Caco-2 (cell line): ENCODE data around the gene NAPA. TPM values are rescaled to one million over a fixed set of nuclear protein-coding genes. Genes with fewer than 3 reads are reported as not detected.

ENCODE experiments used
- BruUV-seq: library from RNA; stranded (reverse); fragments of 400-500 nt; replicated peaks from 2 replicates; lab custom pipeline; 2021; lab: Mats Ljungman, UMichigan
- CTCF ChIA-PET: fragments of 300-600 bp; sonication (Branson Sonifier 250); formaldehyde crosslinking; loops from one replicate; lab custom pipeline; 2022; ENCODE audit warnings: antibody characterized with exemption; lab: Charles Lee
- POLR2A ChIA-PET: fragments of 300-600 bp; sonication (Branson Sonifier 250); formaldehyde crosslinking; loops from one replicate; lab custom pipeline; 2022; ENCODE audit warnings: antibody characterized with exemption; lab: Charles Lee
- DNase-seq, 2 experiments: peaks; one replicate each; pipeline versions ENCODE4 v3.0.0 to v3.0.0-alpha.2; 2020 to 2022
- H3K27me3 ChIP-seq: replicated peaks from 2 replicates; pipeline ENCODE4 v1.6.0; 2011; ENCODE audit warnings: low read length; ENCODE audit not compliant: control insufficient read depth, insufficient read depth
- H3K36me3 ChIP-seq: 2 replicates; pipeline ENCODE4 v1.5.1; 2011; ENCODE audit warnings: low read length; ENCODE audit not compliant: control insufficient read depth, insufficient read depth
- H3K4me1 ChIP-seq: fragments of 250-450 bp; sonication (Bioruptor Pico); 2 replicates; pipeline ENCODE4 v1.5.1; 2020; ENCODE audit warnings: mild to moderate bottlenecking
- H3K4me3 ChIP-seq: 2 replicates; pipeline ENCODE4 v1.5.1; 2011; ENCODE audit warnings: low read depth, mild to moderate bottlenecking, control low read depth, low read length
- H3K9me3 ChIP-seq: fragments of 250-450 bp; sonication (Bioruptor Pico); 2 replicates; pipeline ENCODE4 v1.5.1; 2020; ENCODE audit warnings: mild to moderate bottlenecking, moderate library complexity
- H3K27ac Mint-ChIP-seq: one replicate; pipeline ENCODE4 v1.8.0; 2022; ENCODE audit warnings: mixed read lengths; ENCODE audit not compliant: unreplicated experiment
- H3K27me3 Mint-ChIP-seq: one replicate; pipeline ENCODE4 v1.8.0; 2022; ENCODE audit warnings: mixed read lengths; ENCODE audit not compliant: insufficient read depth, unreplicated experiment
- H3K36me3 Mint-ChIP-seq: one replicate; pipeline ENCODE4 v1.8.0; 2022; ENCODE audit warnings: mild to moderate bottlenecking, mixed read lengths; ENCODE audit not compliant: insufficient read depth, unreplicated experiment
- H3K4me1 Mint-ChIP-seq: one replicate; pipeline ENCODE4 v1.8.0; 2022; ENCODE audit warnings: low read depth, mixed read lengths; ENCODE audit not compliant: unreplicated experiment
- H3K4me3 Mint-ChIP-seq: one replicate; pipeline ENCODE4 v1.8.0; 2022; ENCODE audit warnings: mild to moderate bottlenecking, moderate library complexity, mixed read lengths; ENCODE audit not compliant: unreplicated experiment
- H3K9me3 Mint-ChIP-seq: one replicate; pipeline ENCODE4 v1.8.0; 2022; ENCODE audit warnings: mixed read lengths; ENCODE audit not compliant: unreplicated experiment
- CTCF ChIP-seq, 2 experiments: fragments of 200-600 bp in 1 of 2; IDR thresholded peaks; 1 replicate in 1 of 2; 2 replicates in 1 of 2; pipeline versions ENCODE4 v1.5.1 to v1.8.0; 2011 to 2022; ENCODE audit warnings: antibody characterized with exemption in 1 of 2, control low read depth in 1 of 2, inconsistent platforms in 1 of 2, low read depth in 1 of 2, low read length in 1 of 2, mild to moderate bottlenecking in 1 of 2, moderate library complexity in 1 of 2; ENCODE audit not compliant: insufficient read depth in 1 of 2, severe bottlenecking in 1 of 2, unreplicated experiment in 1 of 2
- intact Hi-C: fragments of 100-400 bp; cut with micrococcal nuclease; formaldehyde crosslinking; loops from one replicate; pipeline ENCODE4 v1.10.0; 2022; ENCODE audit not compliant: unreplicated experiment
- total RNA-seq: library from RNA; stranded (reverse); gene quantifications from 2 replicates; pipeline ENCODE4 v1.2.3, GENCODE V29; 2022

The NAPA gene
- total RNA-seq, 1 experiment from 2014 or later = 149 TPM

GRCh38 chr19:47497821-47498520, 16.9 kb downstream of the NAPA start:
- no TSS peak for BruUV-seq
- H3K4me1 ChIP-seq = peaks cover 6% of the 10 kb centered on the region; the same call in 1 of the 2 replicates
- H3K27ac Mint-ChIP-seq = no peak overlapping the region
- DNase-seq = no peak
- no peaks in the 10 kb centered on the region for H3K27me3 ChIP-seq
- ChIA-PET CTCF (no interaction called here), POLR2A (no interaction called here)
- TF ChIP-seq CTCF (IDR thresholded peaks at IDR 0.05; ENCODE audit: insufficient read depth in 1 of 2, low read depth in 1 of 2, low read length in 1 of 2, severe bottlenecking in 1 of 2, unreplicated experiment in 1 of 2) = no peak
- intact Hi-C loops = loop anchor here (5.0 kb wide), 1 partner anchor 199 kb away; no protein-coding TSS in a partner anchor
- peaks cover 1% of the 10 kb centered on the region; the same call in 1 of the 2 replicates for H3K36me3 ChIP-seq
- no peak overlapping the region for H3K4me3 Mint-ChIP-seq
- H3K36me3 Mint-ChIP-seq = peaks cover 49% of the 10 kb centered on the region
- H3K9me3 Mint-ChIP-seq = no peaks in the 10 kb centered on the region
- H3K4me1 Mint-ChIP-seq = no peaks in the 10 kb centered on the region
- no peaks in the 10 kb centered on the region for H3K9me3 ChIP-seq
- no peak overlapping the region for H3K4me3 ChIP-seq
- H3K27me3 Mint-ChIP-seq = no peaks in the 10 kb centered on the region

GRCh38 chr19:47497050-47497766, 17.7 kb downstream of the NAPA start:
- Histone ChIP-seq H3K36me3 (peaks cover 1% of the 10 kb centered on the region; the same call in 1 of the 2 replicates), H3K4me3 (no peak overlapping the region), H3K27me3 (no peaks in the 10 kb centered on the region), H3K4me1 (peaks cover 6% of the 10 kb centered on the region; the same call in 1 of the 2 replicates), H3K9me3 (no peaks in the 10 kb centered on the region)
- intact Hi-C loops = loop anchor here (5.0 kb wide), 1 partner anchor 200 kb away; no protein-coding TSS in a partner anchor
- no peak for DNase-seq
- POLR2A ChIA-PET = no interaction called here
- H3K27me3 Mint-ChIP-seq = no peaks in the 10 kb centered on the region
- no peak for TF ChIP-seq CTCF (IDR thresholded peaks at IDR 0.05; ENCODE audit: insufficient read depth in 1 of 2, low read depth in 1 of 2, low read length in 1 of 2, severe bottlenecking in 1 of 2, unreplicated experiment in 1 of 2)
- BruUV-seq = no TSS peak
- CTCF ChIA-PET = no interaction called here
- no peaks in the 10 kb centered on the region for H3K4me1 Mint-ChIP-seq
- no peak overlapping the region for H3K4me3 Mint-ChIP-seq
- H3K27ac Mint-ChIP-seq = no peak overlapping the region
- H3K36me3 Mint-ChIP-seq = peaks cover 44% of the 10 kb centered on the region
- no peaks in the 10 kb centered on the region for H3K9me3 Mint-ChIP-seq
